Measurements from ENCODE around the gene ZC3H11A. TPM values are rescaled to one million over a fixed set of nuclear protein-coding genes. Genes with fewer than 3 reads are reported as not detected.

Gene ZC3H11A
- total and polyA plus RNA-seq, 2 donors (not counting 3 experiments of a cell fraction or from before 2014, with no cell fraction given): 36.8 to 72.6 TPM

- peaks cover 26% of the 10 kb centered on the region for H4K20me1 ChIP-seq (replicated peaks; ENCODE audit: control insufficient read depth, extremely low read depth, insufficient read depth, low read length)
- no peak for DNase-seq (ENCODE audit: low read depth, low spot score)
Observed at GRCh38 chr1:203797216-203797615, 1.8 kb downstream of the ZC3H11A start.

GRCh38 chr1:203797948-203798655 is 2.7 kb downstream of the ZC3H11A start:
- FAIRE-seq: no peak
- POLR2A ChIA-PET: no interaction called here
- Histone ChIP-seq H3K79me2 (ENCODE audit: control insufficient read depth, insufficient read depth, low read length) (peaks cover 68% of the 10 kb centered on the region), H3K36me3 (ENCODE audit: control insufficient read depth in 2 of 2, extremely low read depth in 1 of 2, insufficient read depth in 2 of 2, low read length in 2 of 2) (peaks cover 12 to 17% of the 10 kb centered on the region in 2 experiments), H3K4me1 (ENCODE audit: control insufficient read depth, extremely low read depth, insufficient read depth, low read length) (peaks cover 23% of the 10 kb centered on the region), H3K9me3 (replicated peaks; ENCODE audit: control insufficient read depth, insufficient read depth, low read length) (no peaks in the 10 kb centered on the region), H3K27ac (ENCODE audit: insufficient read depth, low read depth, low read length) (no peak overlapping the region), H3K27me3 (ENCODE audit: control insufficient read depth in 2 of 2, insufficient read depth in 2 of 2, low read length in 2 of 2) (no peaks in the 10 kb centered on the region), H3K9ac (replicated peaks; ENCODE audit: extremely low read depth, insufficient read depth, low read length) (no peak overlapping the region), H3K4me2 (ENCODE audit: insufficient read depth, low read length) (no peak overlapping the region), H3K9me1 (replicated peaks; ENCODE audit: control insufficient read depth, extremely low read depth, insufficient read depth, low read length) (no peaks in the 10 kb centered on the region), H4K20me1 (replicated peaks; ENCODE audit: control insufficient read depth, extremely low read depth, insufficient read depth, low read length) (peaks cover 26% of the 10 kb centered on the region), H2AFZ (ENCODE audit: low read depth, low read length) (no peak overlapping the region), H3K4me3 (replicated peaks in 1 of 3; ENCODE audit: insufficient read depth in 1 of 3, low read depth in 1 of 3, low read length in 3 of 3) (no peak overlapping the region)
- dilution Hi-C loops (cut with MboI; ENCODE audit: extremely low pct_ligation_motif_present, low sequenced_read_pairs) (no loop called here), intact Hi-C loops (cut with micrococcal nuclease) (loop anchor here (5.0 kb wide), 1 partner anchor 171 kb away; the partner anchor contains the start of gene ATP2B4)
- no peak for TF ChIP-seq GATA2 (IDR thresholded peaks at IDR 0.05; ENCODE audit: insufficient read depth, insufficient read length, low read depth, low read length)
- no peak for TF ChIP-seq FOS (IDR thresholded peaks at IDR 0.05; ENCODE audit: borderline replicate concordance, insufficient read depth, low read length)
- no peak for TF ChIP-seq MYC (IDR thresholded peaks at IDR 0.05; ENCODE audit: low read depth, low read length)
- TF ChIP-seq POLR2A (IDR thresholded peaks at IDR 0.05; ENCODE audit: low read depth, low read length): no peak
- no peak for TF ChIP-seq MAX (IDR thresholded peaks at IDR 0.05; ENCODE audit: insufficient read depth, insufficient read length)
- no peak for TF ChIP-seq POLR2AphosphoS5 (IDR thresholded peaks at IDR 0.05; ENCODE audit: insufficient read depth, low read depth, low read length)
- TF ChIP-seq EZH2 (IDR thresholded peaks at IDR 0.05; ENCODE audit: borderline replicate concordance, low read depth, low read length, severe bottlenecking): no peak
- TF ChIP-seq JUN (IDR thresholded peaks at IDR 0.05; ENCODE audit: borderline replicate concordance, insufficient read depth, insufficient read length, low read depth): no peak
- TF ChIP-seq CTCF (IDR thresholded peaks at IDR 0.05; ENCODE audit: extremely low read depth in 1 of 2, insufficient read depth in 1 of 2, low read depth in 1 of 2, low read length in 2 of 2): no peak
- BruUV-seq (replicated peaks): no TSS peak
- DNase-seq (ENCODE audit: low read depth, low spot score): no peak
- CTCF ChIA-PET: interaction anchor here (1.2 kb wide), 1 partner anchor 22 kb away, joined by 3 read pairs; no protein-coding TSS in a partner anchor

More at GRCh38 chr1:203797216-203797615, 1.8 kb downstream of the ZC3H11A start:
- peaks cover 63% of the 10 kb centered on the region for H3K79me2 ChIP-seq (ENCODE audit: control insufficient read depth, insufficient read depth, low read length)
- no peaks in the 10 kb centered on the region for H3K27me3 ChIP-seq (ENCODE audit: control insufficient read depth in 2 of 2, insufficient read depth in 2 of 2, low read length in 2 of 2)
- H3K9ac ChIP-seq (replicated peaks; ENCODE audit: extremely low read depth, insufficient read depth, low read length): no peak overlapping the region
- TF ChIP-seq POLR2A (IDR thresholded peaks at IDR 0.05; ENCODE audit: low read depth, low read length) (peak; percentile 7), POLR2AphosphoS5 (IDR thresholded peaks at IDR 0.05; ENCODE audit: insufficient read depth, low read depth, low read length) (no peak)
- peaks cover 23% of the 10 kb centered on the region for H3K4me1 ChIP-seq (ENCODE audit: control insufficient read depth, extremely low read depth, insufficient read depth, low read length)
- H3K36me3 ChIP-seq (ENCODE audit: control insufficient read depth in 2 of 2, extremely low read depth in 1 of 2, insufficient read depth in 2 of 2, low read length in 2 of 2): peaks cover 12 to 17% of the 10 kb centered on the region in 2 experiments
- peak overlapping the region in 1 of 3 experiments; percentile 100 for H3K4me3 ChIP-seq (replicated peaks in 1 of 3; ENCODE audit: insufficient read depth in 1 of 3, low read depth in 1 of 3, low read length in 3 of 3)
- no peak for FAIRE-seq
- ChIA-PET POLR2A (no interaction called here), CTCF (no interaction called here)
- H2AFZ ChIP-seq (ENCODE audit: low read depth, low read length): no peak overlapping the region
- intact Hi-C loops (cut with micrococcal nuclease): loop anchor here (5.0 kb wide), 1 partner anchor 170 kb away; the partner anchor contains the start of gene ATP2B4
- H3K27ac ChIP-seq (ENCODE audit: insufficient read depth, low read depth, low read length): no peak overlapping the region
- no TSS peak for BruUV-seq (replicated peaks)
- H3K4me2 ChIP-seq (ENCODE audit: insufficient read depth, low read length): peak overlapping the region; percentile 100
- dilution Hi-C loops (cut with MboI; ENCODE audit: extremely low pct_ligation_motif_present, low sequenced_read_pairs): no loop called here
- H3K9me1 ChIP-seq (replicated peaks; ENCODE audit: control insufficient read depth, extremely low read depth, insufficient read depth, low read length): no peaks in the 10 kb centered on the region
- H3K9me3 ChIP-seq (replicated peaks; ENCODE audit: control insufficient read depth, insufficient read depth, low read length): no peaks in the 10 kb centered on the region

Measured in endothelial cell of umbilical vein (primary cell).